HCEC 1CT (cell line): ENCODE data around the gene PLXNA4.

Experiments used
- DNase-seq: peaks from one replicate; pipeline ENCODE4 v3.0.0-alpha.2; 2017

PLXNA4 gene

DNA sequence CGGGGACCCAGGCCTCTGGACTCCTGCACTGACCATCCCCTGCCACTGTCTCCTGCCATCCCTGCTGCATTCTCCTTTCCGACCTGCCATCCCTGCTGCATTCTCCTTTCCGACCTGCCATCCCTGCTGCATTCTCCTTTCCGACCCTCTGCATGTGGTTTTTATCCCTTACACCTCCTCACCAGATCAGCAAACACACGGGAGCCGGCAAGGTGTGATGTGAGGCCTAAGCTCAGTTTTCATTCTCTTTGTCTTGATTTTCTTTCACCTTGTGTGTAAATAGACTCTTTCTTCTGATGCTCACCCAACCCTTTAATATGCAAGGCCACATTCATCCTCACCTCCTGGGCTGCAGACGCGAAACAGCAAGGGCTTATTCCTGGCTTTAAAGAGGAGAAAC is 11.4 kb downstream of the PLXNA4 start:
- DNase-seq: no peak

DNA sequence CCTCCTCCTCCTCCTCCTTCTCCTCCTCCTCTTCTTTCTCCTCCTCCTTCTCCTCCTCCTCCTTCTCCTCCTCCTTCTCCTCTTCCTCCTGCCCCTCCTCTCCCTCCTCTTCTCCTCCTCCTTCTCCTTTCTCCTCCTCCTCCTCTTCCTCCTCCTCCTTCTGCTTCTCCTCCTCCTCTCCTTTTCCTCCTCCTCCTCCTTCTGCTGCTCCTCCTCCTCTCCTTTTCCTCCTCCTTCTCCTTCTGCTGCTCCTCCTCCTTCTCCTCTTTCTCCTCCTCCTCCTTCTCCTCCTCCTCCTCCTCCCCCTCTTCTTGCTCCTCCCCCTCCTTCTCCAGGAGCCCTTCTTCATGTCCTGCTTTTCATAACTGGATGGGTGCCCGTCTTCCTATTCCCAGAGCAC is 12.2 kb downstream of the PLXNA4 start:
- DNase-seq: no peak

DNA sequence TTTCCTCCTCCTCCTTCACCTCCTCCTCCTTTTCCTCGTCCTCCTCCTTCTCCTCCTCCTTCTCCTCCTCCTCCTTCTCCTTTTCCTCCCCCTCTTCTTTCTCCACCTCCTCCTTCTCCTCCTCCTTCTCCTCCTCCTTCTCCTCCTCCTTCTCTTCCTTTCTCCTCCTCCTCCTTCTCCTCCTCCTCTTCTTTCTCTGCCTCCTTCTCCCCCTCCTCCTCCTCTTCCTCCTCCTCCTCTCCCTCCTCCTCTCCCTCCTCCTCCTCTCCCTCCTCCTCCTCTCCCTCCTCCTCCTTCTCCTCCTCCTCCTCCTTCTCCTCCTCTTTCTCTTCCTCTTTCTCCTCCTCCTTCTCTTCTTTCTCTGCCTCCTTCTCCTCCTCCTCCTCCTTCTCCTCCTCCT is 13.6 kb downstream of the PLXNA4 start:
- no peak for DNase-seq

DNA sequence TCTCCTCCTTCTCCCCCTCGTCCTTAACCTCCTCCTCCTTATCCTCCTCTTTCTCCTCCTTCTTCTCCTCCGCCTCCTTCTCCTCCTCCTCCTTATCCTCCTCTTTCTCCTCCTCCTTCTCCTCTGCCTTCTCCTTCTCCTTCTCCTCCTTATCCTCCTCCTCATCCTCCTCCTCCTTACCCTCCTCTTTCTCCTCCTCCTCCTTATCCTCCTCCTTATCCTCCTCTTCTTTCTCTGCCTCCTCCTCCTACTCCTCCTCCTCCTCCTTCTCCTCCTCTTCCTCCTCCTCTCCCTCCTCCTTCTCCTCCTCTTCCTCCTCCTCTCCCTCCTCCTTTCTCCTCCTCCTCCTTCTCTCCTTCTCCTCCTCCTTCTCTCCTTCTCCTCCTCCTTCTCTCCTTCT is 14.5 kb downstream of the PLXNA4 start:
- no peak for DNase-seq

DNA sequence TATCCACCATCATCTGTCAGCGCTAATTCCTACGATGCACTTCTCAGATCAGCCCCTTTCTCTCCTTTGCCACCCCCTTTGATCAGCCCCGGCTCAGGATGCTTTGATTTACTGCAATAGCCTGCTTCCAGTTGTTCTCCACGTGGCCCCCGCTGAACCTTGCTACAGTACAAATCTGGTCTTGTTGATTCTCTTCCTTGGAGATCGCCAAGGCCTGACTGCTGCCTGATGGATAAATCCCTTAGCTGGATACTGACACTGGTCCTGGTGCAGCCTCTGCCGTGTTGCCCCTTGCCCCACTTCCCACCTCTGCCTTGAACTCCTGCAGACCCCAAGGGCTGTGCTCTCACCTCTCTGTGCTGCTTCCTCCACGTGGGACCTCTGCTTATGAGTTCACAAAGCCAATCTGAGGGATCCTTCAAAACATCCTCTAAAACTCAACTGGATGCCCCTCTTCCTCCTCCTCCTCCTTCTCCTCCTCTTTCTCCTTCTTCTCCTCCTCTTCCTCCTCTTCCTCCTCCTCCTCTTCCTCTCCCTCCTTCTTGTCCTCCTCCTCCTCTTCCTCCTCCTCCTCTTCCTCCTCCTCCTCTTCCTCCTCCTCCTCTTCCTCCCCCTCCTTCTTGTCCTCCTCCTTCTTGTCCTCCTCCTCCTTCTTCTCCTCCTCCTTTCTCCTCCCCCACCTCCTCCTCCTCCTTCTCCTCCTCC is 15.3 kb downstream of the PLXNA4 start:
- no peak for DNase-seq

DNA sequence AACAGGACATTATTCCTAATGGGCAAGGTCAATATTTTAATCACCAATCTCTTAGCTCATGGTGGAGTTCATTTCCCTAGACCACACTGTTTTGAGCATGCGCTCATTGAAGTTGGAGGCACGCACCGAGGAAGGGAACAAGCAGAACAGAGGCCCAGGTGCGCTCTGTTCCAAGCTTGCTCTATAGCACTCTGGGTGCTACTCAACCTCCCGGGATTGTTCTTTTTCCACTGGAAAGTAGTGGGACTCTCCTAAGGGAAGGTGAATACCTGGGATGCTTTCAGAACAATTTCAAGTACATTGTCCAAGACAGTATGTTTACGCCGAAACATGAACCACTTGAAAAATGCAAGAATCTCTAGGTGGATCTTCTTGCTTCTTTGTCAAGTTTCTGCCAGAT is 16.2 kb downstream of the PLXNA4 start:
- no peak for DNase-seq

DNA sequence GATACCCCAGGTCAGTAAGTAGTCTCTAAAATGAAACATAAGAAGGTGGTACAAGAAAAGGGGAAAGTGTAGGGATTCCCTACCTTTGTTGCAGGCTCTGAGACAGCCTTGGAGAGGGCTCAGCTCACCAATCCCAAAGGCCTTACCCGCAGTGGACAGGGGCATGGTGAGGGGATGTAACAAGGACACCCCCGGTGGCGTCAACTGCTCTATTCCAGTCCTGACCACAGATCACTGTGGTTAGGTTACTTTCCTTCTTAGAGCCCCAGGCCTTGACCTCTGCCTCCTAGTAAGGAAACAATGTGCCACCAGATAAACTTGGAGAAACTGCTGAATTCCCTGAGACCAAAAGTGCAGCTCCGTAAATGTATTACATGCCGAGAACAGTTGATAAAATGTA is 17.5 kb downstream of the PLXNA4 start:
- no peak for DNase-seq

DNA sequence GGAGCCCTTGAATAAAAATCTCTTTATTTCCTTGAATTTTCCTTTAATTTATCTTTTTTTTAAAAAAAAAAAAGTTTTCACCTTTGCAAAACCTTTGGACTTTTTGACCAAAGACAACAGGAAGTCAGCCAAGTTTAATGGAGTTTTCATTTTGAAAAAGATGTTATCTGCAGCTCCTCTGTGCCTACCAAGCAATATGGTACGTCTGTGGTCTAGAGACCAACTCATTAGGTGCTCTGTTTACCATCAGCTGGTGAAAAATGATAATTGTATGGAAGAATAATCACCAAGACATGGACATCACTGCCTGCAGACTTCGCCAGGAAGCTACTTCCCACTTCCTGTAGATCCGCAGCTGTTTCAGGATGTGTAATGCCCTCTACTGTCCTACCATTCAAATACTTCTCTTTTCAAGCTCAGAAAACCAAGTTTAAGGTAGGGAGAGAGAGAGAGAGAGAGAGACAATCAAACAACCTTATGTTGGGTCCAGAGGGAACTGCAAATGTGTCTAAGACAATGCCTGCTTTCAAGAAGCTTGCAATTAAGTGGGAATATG is 18.7 kb downstream of the PLXNA4 start:
- peak; percentile 10 for DNase-seq

DNA sequence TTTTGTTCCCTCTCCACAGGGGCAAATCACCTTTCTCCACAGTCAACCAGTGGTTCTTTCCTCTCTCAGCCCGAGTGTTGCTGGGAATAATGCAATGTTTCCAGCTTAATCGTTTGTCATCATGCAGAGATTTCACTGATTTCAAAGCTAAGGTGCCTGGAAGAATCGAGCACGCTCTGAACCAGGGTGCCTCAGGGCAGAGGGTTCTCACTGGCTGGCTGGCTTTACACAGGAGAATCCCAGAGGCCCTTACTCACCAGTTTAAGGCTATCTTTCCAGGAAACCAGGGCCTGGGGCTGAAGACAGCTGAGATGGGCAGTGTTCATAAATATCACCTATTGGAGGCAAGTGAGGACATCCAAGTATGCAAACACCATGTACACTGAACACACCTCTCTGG is 21.8 kb downstream of the PLXNA4 start:
- DNase-seq: no peak

DNA sequence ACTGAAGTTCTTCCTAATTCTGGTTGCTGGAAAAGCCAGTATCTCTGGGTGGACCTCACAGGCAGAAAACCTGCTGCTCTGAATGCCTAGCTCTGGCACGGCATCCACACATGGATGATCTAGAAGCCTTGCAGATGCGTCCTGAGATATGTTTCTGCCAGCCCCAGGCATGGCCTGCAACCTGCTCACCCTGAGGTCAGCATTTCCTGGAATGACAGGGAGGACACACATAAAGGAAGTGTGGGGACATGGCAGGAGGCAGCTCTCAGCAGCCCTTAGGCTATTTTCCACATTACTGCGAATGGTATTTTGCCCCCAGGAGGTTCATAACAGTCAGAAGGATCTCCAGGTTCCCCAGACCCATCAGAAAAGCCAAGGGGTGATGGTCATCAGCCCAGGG is 23.2 kb downstream of the PLXNA4 start:
- DNase-seq: no peak

DNA sequence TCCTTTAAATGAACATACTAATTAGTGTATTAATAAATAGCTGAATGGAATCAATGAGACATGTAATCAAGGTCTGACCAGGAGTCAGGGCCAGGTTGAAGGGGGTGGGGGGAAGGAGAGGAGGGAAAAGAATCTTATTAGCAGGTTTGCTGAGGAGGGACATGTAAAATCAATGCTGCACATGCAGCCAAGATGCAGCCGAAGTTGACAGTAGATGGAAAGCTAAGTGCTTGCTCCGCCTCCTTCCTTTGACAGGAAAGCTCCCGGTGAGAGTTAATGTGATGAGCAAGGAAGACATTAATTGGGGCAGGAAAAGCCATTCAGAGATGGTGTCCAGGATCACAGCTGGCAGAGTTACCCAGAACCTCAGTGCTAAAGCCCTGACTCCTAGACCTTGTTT is 24.4 kb downstream of the PLXNA4 start:
- no peak for DNase-seq

DNA sequence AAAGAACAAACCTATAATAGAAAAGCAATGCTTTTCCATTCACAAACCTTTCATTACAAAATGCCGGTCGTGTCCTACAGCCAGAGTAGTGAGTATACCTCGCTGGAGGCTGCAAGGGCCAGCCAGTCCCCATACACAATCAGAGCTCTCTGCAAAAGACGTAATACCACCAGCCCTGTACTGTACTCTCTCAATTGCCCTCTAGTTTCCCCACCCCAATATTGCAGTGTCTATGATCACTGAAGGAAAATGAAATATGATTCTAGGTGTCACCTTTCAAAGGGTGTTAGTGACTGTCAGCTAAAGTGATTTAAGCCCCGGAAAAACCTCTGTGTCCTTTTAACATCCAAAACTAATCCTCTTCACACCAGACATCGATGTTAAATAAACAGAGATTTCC is 24.8 kb downstream of the PLXNA4 start:
- no peak for DNase-seq

DNA sequence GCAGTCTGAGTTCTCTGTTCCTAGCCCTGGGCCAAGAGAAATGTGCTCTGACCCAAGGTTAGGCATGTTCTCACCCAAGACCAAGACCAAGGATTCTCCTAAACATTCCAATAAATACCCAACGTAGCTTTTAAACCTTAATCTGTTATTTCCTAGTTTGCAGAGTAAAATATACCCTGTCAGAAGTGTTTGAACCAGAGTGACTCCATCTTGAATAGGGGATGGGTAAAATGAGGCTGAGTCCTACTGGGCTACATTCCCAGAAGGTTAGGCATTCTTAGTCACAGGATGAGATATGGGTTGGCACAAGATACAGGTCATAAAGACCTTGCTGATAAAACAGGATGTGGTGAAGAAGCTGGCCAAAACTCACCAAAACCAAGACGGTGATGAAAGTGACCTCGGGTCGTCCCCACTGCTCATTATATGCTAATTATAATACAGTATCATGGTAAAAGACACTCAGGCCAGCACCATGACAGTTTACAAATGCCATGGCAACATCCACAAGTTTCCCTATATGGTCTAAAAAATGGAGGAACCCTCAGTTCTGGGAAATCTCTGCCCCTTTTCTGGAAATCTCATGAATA is 27.7 kb downstream of the PLXNA4 start:
- DNase-seq: peak; percentile 29

DNA sequence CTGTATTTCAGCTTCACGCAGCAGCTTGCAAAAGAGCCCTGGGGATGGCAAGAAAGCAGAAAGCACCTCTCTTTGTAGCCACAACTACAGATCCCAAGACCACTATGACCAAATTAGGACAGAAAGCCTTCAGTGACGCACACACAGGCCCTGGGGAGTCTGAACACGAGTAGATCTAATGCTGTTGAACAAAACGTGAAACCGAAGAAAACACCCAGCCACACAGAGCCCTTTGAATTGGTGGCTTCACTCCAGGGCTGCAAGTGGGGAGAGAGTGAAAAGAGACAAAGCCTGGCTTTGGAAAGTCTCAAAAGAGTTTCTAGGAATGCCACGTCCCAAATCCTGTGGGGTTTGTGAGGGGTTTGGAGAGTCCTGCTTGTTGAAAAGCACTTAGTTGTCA is 28.4 kb downstream of the PLXNA4 start:
- no peak for DNase-seq

DNA sequence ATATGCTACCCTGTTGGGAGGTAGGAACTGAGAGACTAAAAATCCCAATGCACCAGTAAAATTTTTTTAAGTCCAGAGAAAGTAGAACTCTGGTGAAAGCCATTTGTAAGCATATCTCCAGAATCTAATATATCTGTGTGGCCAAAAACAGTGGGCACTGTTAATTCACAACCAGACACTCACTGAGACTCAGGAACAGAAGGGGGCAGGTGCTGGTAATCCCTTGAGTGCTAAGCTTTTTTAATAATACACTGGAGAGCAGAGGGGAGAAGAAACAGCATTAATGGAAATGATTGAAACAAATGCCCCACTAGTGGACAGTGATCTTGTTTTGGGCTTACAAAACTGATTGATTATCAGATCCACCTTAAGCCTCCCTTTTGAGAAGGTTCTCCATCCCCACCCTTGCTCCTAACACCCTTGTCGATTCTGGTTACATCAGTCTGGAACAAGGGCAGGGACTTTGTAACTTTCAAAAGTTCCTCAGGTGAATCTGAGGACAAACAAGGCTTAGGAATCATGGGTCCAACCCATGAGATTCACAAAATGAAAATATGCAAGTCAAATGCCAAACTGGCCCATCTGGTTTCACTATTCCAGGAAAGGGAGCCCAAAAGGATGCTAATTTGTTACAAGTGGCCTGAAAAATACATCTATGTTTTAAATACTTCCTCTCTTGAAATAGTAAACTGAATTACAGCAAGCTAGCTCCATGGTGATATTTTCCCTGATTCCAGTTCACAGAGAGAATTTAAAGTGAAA is 29.7 kb downstream of the PLXNA4 start:
- no peak for DNase-seq

DNA sequence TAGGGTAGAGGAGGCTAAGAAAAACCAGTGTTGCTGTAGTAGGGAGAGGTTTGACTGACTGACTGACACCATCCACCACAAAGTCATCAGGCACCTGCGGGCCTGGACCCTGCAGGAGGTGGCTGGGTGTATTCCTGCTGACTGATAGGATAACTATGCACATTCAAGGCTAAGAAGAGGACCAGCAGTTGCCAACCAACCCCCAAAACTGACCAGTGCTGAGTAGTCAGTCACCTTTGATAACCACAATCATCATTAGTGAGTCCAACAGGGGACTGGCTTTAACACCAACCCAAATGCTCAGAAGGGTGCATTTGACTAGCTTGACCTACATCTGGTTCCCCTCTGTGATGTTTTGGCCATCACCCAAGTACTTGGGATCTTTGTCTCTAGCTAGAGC is 30.5 kb downstream of the PLXNA4 start:
- no peak for DNase-seq

DNA sequence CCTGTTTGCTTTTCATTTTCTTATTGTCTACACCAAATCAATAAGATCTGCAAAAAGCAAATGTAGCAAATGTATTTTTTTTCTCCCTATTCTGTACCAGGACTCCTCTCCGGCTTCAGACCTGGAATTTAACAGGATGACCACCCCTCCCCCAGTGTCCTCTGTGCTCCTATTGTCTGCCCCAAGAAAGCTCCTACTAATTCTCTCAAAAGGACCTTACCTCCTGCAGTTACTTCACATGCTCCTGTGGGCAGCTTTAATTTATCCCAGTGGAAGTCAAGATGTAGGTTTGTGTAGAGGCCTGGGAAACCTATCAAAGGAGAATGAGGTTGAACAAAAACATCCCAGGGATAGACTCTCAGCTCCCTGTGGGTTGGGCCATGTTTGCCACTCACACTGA is 31.3 kb downstream of the PLXNA4 start:
- no peak for DNase-seq

DNA sequence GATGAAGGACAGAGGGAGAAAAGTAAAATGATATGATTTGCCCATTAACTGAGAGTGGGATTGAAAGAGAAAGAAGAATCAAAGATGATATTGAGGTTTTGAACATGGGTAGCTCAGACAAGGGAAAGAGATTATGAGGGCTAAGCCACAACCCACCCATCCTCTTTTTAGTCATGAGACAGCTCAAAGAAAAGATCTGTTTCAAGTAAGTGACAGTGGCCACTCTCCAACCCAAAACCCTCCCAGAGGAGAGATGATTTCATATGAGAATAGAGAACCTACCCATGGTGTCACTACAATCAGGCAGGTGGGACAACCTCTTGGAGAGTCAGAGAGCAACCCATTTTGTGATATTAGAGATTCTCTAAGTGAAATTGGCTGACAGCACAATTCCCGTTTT is 32.2 kb downstream of the PLXNA4 start:
- no peak for DNase-seq

DNA sequence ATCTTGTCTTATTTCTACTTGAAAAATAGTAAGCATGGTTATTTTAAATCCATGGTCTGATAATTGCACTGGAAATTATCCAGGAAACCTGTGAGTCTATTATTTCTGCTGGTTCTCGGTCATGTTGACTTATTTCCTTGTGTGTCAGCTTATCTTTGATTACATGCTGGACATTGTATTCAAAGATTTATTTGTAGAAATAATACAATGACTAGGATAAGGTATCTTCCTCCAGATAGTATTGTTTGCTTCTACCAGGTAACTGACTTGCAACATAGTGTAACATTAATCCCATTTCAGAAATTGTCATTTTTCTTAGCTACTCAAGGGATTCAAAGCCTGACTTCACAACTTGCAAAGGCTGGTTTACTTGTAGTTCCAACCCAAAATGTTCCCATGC is 33.4 kb downstream of the PLXNA4 start:
- no peak for DNase-seq

DNA sequence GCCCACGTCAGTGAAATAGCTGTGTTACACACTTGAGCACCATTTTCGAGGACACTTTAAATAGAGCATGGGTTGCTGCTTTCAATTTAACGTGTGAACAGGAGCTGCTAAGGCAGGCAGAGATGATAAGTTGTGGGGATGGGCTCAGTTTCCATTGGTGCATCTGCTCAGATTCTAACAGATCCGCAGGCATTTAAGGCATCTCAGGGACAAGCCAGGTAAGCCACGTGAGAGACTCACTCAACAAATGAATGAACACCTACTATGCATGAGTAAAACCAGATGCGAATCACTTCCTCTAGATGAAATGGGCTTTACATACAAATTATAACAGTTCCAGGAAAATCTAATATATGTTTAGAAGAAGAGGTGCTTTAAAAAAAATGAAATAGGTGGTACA is 34.6 kb downstream of the PLXNA4 start:
- DNase-seq: no peak

DNA sequence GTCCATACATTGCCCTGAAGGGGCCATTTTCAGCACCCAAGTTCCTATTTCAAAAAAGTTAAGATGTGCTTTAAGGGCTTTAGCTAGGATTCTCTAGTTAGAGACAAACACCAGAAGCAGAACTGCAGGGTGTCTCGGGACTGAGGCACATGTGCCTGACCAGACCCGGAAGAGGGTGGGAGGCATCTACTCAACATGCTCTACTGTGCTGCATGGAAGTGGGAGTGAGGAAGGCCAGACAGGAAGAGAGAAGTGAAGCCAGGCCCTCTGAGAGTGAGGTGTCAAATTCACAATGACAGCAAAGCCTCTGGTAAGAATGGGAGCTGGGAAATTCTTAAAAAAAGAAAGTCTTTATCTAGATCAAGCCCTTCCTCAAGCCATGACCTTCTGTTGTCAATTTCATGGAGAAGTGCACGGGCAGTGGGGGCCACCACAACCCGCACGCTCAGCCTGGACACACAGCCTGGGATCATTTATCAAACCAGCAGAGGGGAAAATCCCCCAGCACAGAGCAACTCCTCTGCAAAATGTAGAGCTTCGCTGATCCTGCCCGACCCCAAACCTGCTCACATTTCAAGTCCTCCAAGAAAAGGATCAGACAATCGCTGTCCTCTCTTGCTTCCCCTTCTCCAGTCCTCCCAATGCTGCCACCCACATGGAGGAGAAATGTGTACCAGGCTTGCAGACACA is 38.7 kb downstream of the PLXNA4 start:
- DNase-seq: no peak

DNA sequence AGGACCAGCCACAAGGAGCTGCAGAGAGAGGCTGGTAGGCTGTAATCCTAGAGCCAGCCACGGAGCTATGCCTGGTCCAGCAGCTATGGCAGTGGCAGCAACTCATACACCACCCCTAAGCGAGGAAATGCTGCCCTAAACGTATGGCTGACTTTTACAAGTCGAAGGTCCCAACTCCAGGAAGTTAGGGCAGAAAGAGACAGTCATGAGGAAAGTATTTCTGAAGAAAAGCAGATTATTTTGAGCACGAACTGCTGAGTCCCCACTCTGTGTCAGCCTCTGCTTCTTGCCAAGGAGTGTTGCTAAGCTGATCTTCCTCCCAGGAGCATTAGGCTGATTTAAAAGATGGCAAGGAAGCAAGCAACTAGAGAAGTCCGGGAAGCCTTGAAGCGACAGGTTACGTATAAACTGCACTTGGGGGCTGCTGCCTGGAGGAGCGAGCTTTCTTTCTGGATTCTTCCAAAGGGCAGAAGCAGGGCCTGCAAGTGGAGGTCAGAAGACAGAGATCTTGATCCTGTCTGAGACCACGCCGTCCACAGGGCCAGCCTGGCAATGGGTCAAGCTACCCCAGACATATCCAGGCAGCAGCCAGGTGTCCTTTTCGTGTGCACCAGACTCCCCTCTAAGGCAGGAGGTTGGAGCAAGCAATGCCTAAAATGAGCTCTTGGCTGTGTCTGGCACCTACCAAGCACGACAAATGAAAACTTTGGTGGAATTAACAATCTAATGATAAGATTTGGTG is 39.4 kb downstream of the PLXNA4 start:
- DNase-seq: no peak

DNA sequence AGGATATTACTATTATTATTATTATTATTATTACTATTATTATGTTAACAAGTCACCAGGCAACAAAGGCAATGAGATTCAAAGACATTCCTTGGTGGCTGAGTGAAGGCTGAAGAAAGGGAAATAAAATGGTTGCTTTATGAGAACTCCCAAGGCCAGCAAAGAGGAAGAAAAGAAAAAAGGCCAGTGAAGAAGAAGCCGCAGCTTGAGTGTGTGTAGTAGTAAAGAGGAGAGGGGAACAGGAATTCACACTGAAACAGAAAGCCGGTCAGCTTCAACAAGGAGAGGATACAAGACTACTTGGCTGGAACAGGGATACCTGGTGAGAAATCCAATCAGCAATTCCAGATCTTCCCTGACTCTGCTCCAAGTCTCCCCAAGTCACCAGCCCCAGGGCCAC is 42.4 kb downstream of the PLXNA4 start:
- DNase-seq: no peak
